M059J (cell line): ENCODE data around the gene IFNA13. TPM values are rescaled to one million over a fixed set of nuclear protein-coding genes. Genes with fewer than 3 reads are reported as not detected.
"Not testable (repeated sequence)": the region's sequence is repeated elsewhere in the genome, so short reads cannot be mapped to it uniquely, and the experiment has no call there.

Experiments
- DNase-seq: peaks from one replicate; pipeline ENCODE4 v3.0.0-alpha.2; 2012; ENCODE audit warnings: low read depth
- total RNA-seq: library from RNA; depleted of rRNA; stranded (reverse); fragments of >200 nt; shearing (Covaris generic); gene quantifications from 2 replicates; pipeline ENCODE4 v1.2.3, GENCODE V29; 2014; rRNA removed

Gene IFNA13
- not detected in 2 replicates for total RNA-seq

- DNase-seq: no peak
Observed at GRCh38 chr9:21367957-21368356, at the start of gene IFNA13. IFNA13 (minus strand) TSS chr9:21368057; CDS start chr9:21368010, 47 bp downstream.

- DNase-seq: peak; percentile 90
Observed at GRCh38 chr9:21415493-21416267, 47.8 kb upstream of the IFNA13 start.

GRCh38 chr9:21414220-21414940 lies 46.5 kb upstream of the IFNA13 start:
- peak; percentile 34 for DNase-seq

GRCh38 chr9:21413624-21414023 lies 45.8 kb upstream of the IFNA13 start:
- DNase-seq: no peak

- no peak for DNase-seq
Observed at GRCh38 chr9:21413151-21413550, 45.3 kb upstream of the IFNA13 start.

- no peak for DNase-seq
Observed at GRCh38 chr9:21412107-21412506, 44.2 kb upstream of the IFNA13 start.

- DNase-seq: no peak
Observed at GRCh38 chr9:21408817-21409216, 41.0 kb upstream of the IFNA13 start, which contains the start of gene IFNA8. IFNA8 (plus strand) TSS chr9:21409117; CDS start chr9:21409177, 60 bp downstream.

- DNase-seq: no peak
Observed at GRCh38 chr9:21404146-21404545, 36.3 kb upstream of the IFNA13 start.

GRCh38 chr9:21402386-21403251 lies 34.8 kb upstream of the IFNA13 start:
- peak; percentile 10 for DNase-seq

GRCh38 chr9:21399956-21400355 lies 32.1 kb upstream of the IFNA13 start:
- DNase-seq: no peak

- no peak for DNase-seq
Observed at GRCh38 chr9:21398955-21399489, 31.2 kb upstream of the IFNA13 start.

- DNase-seq: peak; percentile 47
Observed at GRCh38 chr9:21395778-21396717, 28.2 kb upstream of the IFNA13 start.

GRCh38 chr9:21392270-21392669 lies 24.4 kb upstream of the IFNA13 start:
- DNase-seq: peak; percentile 41

- DNase-seq: no peak
Observed at GRCh38 chr9:21385131-21385670, 17.3 kb upstream of the IFNA13 start, which contains the start of gene IFNA2. IFNA2 (minus strand) TSS chr9:21385398; CDS start chr9:21385329, 69 bp downstream.

GRCh38 chr9:21383627-21384026 lies 15.8 kb upstream of the IFNA13 start:
- no peak for DNase-seq

- peak; percentile 18 for DNase-seq
Observed at GRCh38 chr9:21381448-21382339, 13.8 kb upstream of the IFNA13 start.

GRCh38 chr9:21371467-21371866 lies 3.6 kb upstream of the IFNA13 start:
- DNase-seq: not testable (repeated sequence)

GRCh38 chr9:21367169-21367568 lies 688 bp downstream of the IFNA13 start:
- not testable (repeated sequence) for DNase-seq

- no peak for DNase-seq
Observed at GRCh38 chr9:21362287-21362686, 5.6 kb downstream of the IFNA13 start.
